MG63 (cell line): ENCODE measurements around the gene CBLB. TPM values are rescaled to one million over a fixed set of nuclear protein-coding genes. Genes with fewer than 3 reads are reported as not detected.

Source experiments
- DNase-seq: peaks from one replicate; pipeline ENCODE4 v3.0.0-alpha.2; 2020
- H3K27me3 ChIP-seq: fragments of 250-450 bp; sonication (Bioruptor Pico); 2 replicates; pipeline ENCODE4 v1.5.1; 2020; ENCODE audit warnings: mild to moderate bottlenecking, moderate library complexity
- H3K36me3 ChIP-seq: fragments of 250-450 bp; sonication (Bioruptor Pico); 2 replicates; pipeline ENCODE4 v1.5.1; 2020; ENCODE audit warnings: mild to moderate bottlenecking, moderate library complexity
- H3K4me3 ChIP-seq: fragments of 250-450 bp; sonication (Bioruptor Pico); 2 replicates; pipeline ENCODE4 v1.5.1; 2020; ENCODE audit warnings: mild to moderate bottlenecking, moderate library complexity
- H3K9me3 ChIP-seq: fragments of 250-450 bp; sonication (Bioruptor Pico); 2 replicates; pipeline ENCODE4 v1.5.1; 2020; ENCODE audit warnings: mild to moderate bottlenecking, moderate library complexity
- total RNA-seq: library from RNA; depleted of rRNA; stranded (reverse); fragments of >200 nt; shearing (Covaris generic); gene quantifications from 2 replicates; pipeline ENCODE4 v1.2.3, GENCODE V29; 2014; ENCODE audit warnings: low replicate concordance

Gene CBLB
- total RNA-seq, 1 experiment from 2014 or later: 2.9 TPM

- DNase-seq: no peak
- Histone ChIP-seq H3K4me3 (no peak overlapping the region), H3K9me3 (no peaks in the 10 kb centered on the region), H3K27me3 (no peaks in the 10 kb centered on the region), H3K36me3 (no peaks in the 10 kb centered on the region)
These were observed 78.3 kb downstream of the CBLB start for GRCh38 chr3:105790534-105790933.

GRCh38 chr3:105788593-105788992 lies 80.2 kb downstream of the CBLB start:
- no peaks in the 10 kb centered on the region for H3K27me3 ChIP-seq
- no peaks in the 10 kb centered on the region for H3K9me3 ChIP-seq
- no peak overlapping the region for H3K4me3 ChIP-seq
- no peak for DNase-seq
- H3K36me3 ChIP-seq: no peaks in the 10 kb centered on the region

GRCh38 chr3:105787453-105787852 lies 81.4 kb downstream of the CBLB start:
- no peaks in the 10 kb centered on the region for H3K27me3 ChIP-seq
- no peaks in the 10 kb centered on the region for H3K9me3 ChIP-seq

GRCh38 chr3:105786990-105787389 lies 81.8 kb downstream of the CBLB start:
- H3K36me3 ChIP-seq: no peaks in the 10 kb centered on the region
- no peaks in the 10 kb centered on the region for H3K27me3 ChIP-seq
- DNase-seq: no peak
- H3K9me3 ChIP-seq: no peaks in the 10 kb centered on the region
- H3K4me3 ChIP-seq: no peak overlapping the region

More at GRCh38 chr3:105787453-105787852, 81.4 kb downstream of the CBLB start:
- no peak for DNase-seq
- Histone ChIP-seq H3K36me3 (no peaks in the 10 kb centered on the region), H3K4me3 (no peak overlapping the region)

- no peaks in the 10 kb centered on the region for H3K27me3 ChIP-seq
- no peaks in the 10 kb centered on the region for H3K36me3 ChIP-seq
- no peak overlapping the region for H3K4me3 ChIP-seq
- H3K9me3 ChIP-seq: no peaks in the 10 kb centered on the region
- DNase-seq: no peak
These were observed 82.6 kb downstream of the CBLB start for GRCh38 chr3:105786241-105786640.

- H3K4me3 ChIP-seq: no peak overlapping the region
- no peaks in the 10 kb centered on the region for H3K27me3 ChIP-seq
- H3K36me3 ChIP-seq: no peaks in the 10 kb centered on the region
- DNase-seq: no peak
- H3K9me3 ChIP-seq: no peaks in the 10 kb centered on the region
These were observed 83.0 kb downstream of the CBLB start for GRCh38 chr3:105785803-105786202.

- no peaks in the 10 kb centered on the region for H3K27me3 ChIP-seq
- H3K9me3 ChIP-seq: no peaks in the 10 kb centered on the region
- no peaks in the 10 kb centered on the region for H3K36me3 ChIP-seq
- no peak overlapping the region for H3K4me3 ChIP-seq
- no peak for DNase-seq
These were observed 85.2 kb downstream of the CBLB start for GRCh38 chr3:105783631-105784030.

GRCh38 chr3:105781871-105782270 lies 86.9 kb downstream of the CBLB start:
- Histone ChIP-seq H3K27me3 (no peaks in the 10 kb centered on the region), H3K36me3 (no peaks in the 10 kb centered on the region), H3K9me3 (no peaks in the 10 kb centered on the region), H3K4me3 (no peak overlapping the region)
- no peak for DNase-seq

- Histone ChIP-seq H3K27me3 (no peaks in the 10 kb centered on the region), H3K4me3 (no peak overlapping the region), H3K36me3 (no peaks in the 10 kb centered on the region), H3K9me3 (no peaks in the 10 kb centered on the region)
- no peak for DNase-seq
These were observed 88.7 kb downstream of the CBLB start for GRCh38 chr3:105780107-105780506.

- no peak for DNase-seq
- H3K4me3 ChIP-seq: no peak overlapping the region
- no peaks in the 10 kb centered on the region for H3K27me3 ChIP-seq
- no peaks in the 10 kb centered on the region for H3K36me3 ChIP-seq
- H3K9me3 ChIP-seq: no peaks in the 10 kb centered on the region
These were observed 93.4 kb downstream of the CBLB start for GRCh38 chr3:105775368-105775767.

GRCh38 chr3:105774444-105775180 lies 94.2 kb downstream of the CBLB start:
- Histone ChIP-seq H3K4me3 (no peak overlapping the region), H3K36me3 (no peaks in the 10 kb centered on the region), H3K9me3 (no peaks in the 10 kb centered on the region), H3K27me3 (no peaks in the 10 kb centered on the region)
- DNase-seq: no peak

- Histone ChIP-seq H3K4me3 (no peak overlapping the region), H3K9me3 (no peaks in the 10 kb centered on the region), H3K36me3 (no peaks in the 10 kb centered on the region), H3K27me3 (no peaks in the 10 kb centered on the region)
- no peak for DNase-seq
These were observed 95.5 kb downstream of the CBLB start for GRCh38 chr3:105773291-105773690.

- H3K4me3 ChIP-seq: no peak overlapping the region
- H3K27me3 ChIP-seq: no peaks in the 10 kb centered on the region
- H3K36me3 ChIP-seq: no peaks in the 10 kb centered on the region
- no peaks in the 10 kb centered on the region for H3K9me3 ChIP-seq
- DNase-seq: no peak
These were observed 96.2 kb downstream of the CBLB start for GRCh38 chr3:105772635-105773034.

GRCh38 chr3:105771392-105771791 lies 97.4 kb downstream of the CBLB start:
- no peaks in the 10 kb centered on the region for H3K9me3 ChIP-seq
- no peak overlapping the region for H3K4me3 ChIP-seq
- DNase-seq: no peak
- H3K36me3 ChIP-seq: no peaks in the 10 kb centered on the region
- H3K27me3 ChIP-seq: no peaks in the 10 kb centered on the region

- H3K9me3 ChIP-seq: no peaks in the 10 kb centered on the region
- no peak for DNase-seq
- no peaks in the 10 kb centered on the region for H3K36me3 ChIP-seq
- H3K27me3 ChIP-seq: no peaks in the 10 kb centered on the region
- no peak overlapping the region for H3K4me3 ChIP-seq
These were observed 98.4 kb downstream of the CBLB start for GRCh38 chr3:105770410-105770809.

GRCh38 chr3:105767776-105768175 lies 101.0 kb downstream of the CBLB start:
- DNase-seq: no peak
- H3K9me3 ChIP-seq: peaks cover 3% of the 10 kb centered on the region; the same call in 1 of the 2 replicates
- no peaks in the 10 kb centered on the region; the same call in 1 of the 2 replicates for H3K36me3 ChIP-seq
- H3K27me3 ChIP-seq: no peaks in the 10 kb centered on the region
- no peak overlapping the region for H3K4me3 ChIP-seq

GRCh38 chr3:105767216-105767615 lies 101.6 kb downstream of the CBLB start:
- Histone ChIP-seq H3K4me3 (no peak overlapping the region), H3K9me3 (peaks cover 3% of the 10 kb centered on the region; the same call in 1 of the 2 replicates), H3K36me3 (no peaks in the 10 kb centered on the region; the same call in 1 of the 2 replicates), H3K27me3 (no peaks in the 10 kb centered on the region)
- DNase-seq: no peak

- Histone ChIP-seq H3K27me3 (no peaks in the 10 kb centered on the region), H3K4me3 (no peak overlapping the region), H3K9me3 (peaks cover 3% of the 10 kb centered on the region; the same call in 1 of the 2 replicates), H3K36me3 (no peaks in the 10 kb centered on the region; the same call in 1 of the 2 replicates)
- no peak for DNase-seq
These were observed 103.5 kb downstream of the CBLB start for GRCh38 chr3:105765308-105765639.
